ENCODE measurements around the gene CHKA. TPM values are rescaled to one million over a fixed set of nuclear protein-coding genes. Genes with fewer than 3 reads are reported as not detected.

Gene CHKA
- total and polyA plus RNA-seq, 2 of the 4 experiments (the other 2 are of a cell fraction): 4.5 to 8.4 TPM

GRCh38 chr11:68090287-68090686, 30.9 kb downstream of the CHKA start:
- intact Hi-C loops (cut with micrococcal nuclease): no loop called here
- Histone ChIP-seq H2AFZ (replicated peaks; ENCODE audit: low read length, poor library complexity) (no peak overlapping the region), H3K27me3 (ENCODE audit: control insufficient read depth, insufficient read depth, low read length) (no peaks in the 10 kb centered on the region), H3K56ac (ENCODE audit: extremely low read depth, insufficient read depth, low read length) (no peak overlapping the region), H3K9ac (ENCODE audit: low read depth, low read length) (no peak overlapping the region), H4K91ac (ENCODE audit: insufficient read depth, low read depth, low read length) (no peak overlapping the region), H2BK20ac (ENCODE audit: low read depth, low read length) (no peak overlapping the region), H3K79me1 (ENCODE audit: low read depth in 1 of 2, low read length in 2 of 2) (peaks cover 0 to 6% of the 10 kb centered on the region in 2 experiments; a peak in 3 of 4 replicates), H3K4me3 (ENCODE audit: insufficient read depth, low read depth, low read length) (no peak overlapping the region), H2AK5ac (ENCODE audit: low read depth, low read length) (no peak overlapping the region), H3K4ac (ENCODE audit: low read depth, low read length) (no peak overlapping the region), H3K14ac (replicated peaks; ENCODE audit: low read depth, low read length) (no peak overlapping the region), H3K9me1 (ENCODE audit: insufficient read depth, low read length) (peaks cover 4% of the 10 kb centered on the region), H3K4me2 (ENCODE audit: low read depth, low read length) (no peak overlapping the region), H3K18ac (ENCODE audit: low read depth, low read length) (no peak overlapping the region), H4K8ac (ENCODE audit: low read depth in 2 of 2, low read length in 2 of 2) (no peak overlapping the region), H3K9me3 (ENCODE audit: control insufficient read depth, insufficient read depth, low read length) (no peaks in the 10 kb centered on the region), H2BK15ac (ENCODE audit: low read depth, low read length) (no peak overlapping the region), H2BK120ac (ENCODE audit: low read depth, low read length) (no peak overlapping the region), H4K5ac (ENCODE audit: low read depth, low read length) (no peak overlapping the region), H3K27ac (ENCODE audit: insufficient read depth, low read length) (no peak overlapping the region), H3K23ac (ENCODE audit: low read depth, low read length) (no peak overlapping the region), H3K4me1 (ENCODE audit: control insufficient read depth, insufficient read depth, low read length) (peaks cover 1% of the 10 kb centered on the region; the same call in 1 of the 2 replicates), H4K20me1 (ENCODE audit: insufficient read depth, low read length) (0 out of 2 replicates have a peak, but pooled peaks cover 9% of the 10 kb centered on the region), H2BK5ac (ENCODE audit: low read depth, low read length, poor library complexity, severe bottlenecking) (no peak overlapping the region), H2AK9ac (replicated peaks; ENCODE audit: low read depth, low read length, poor library complexity) (no peak overlapping the region), H3K36me3 (ENCODE audit: control insufficient read depth, insufficient read depth, low read length) (0 out of 2 replicates have a peak, but pooled peaks cover 1% of the 10 kb centered on the region)
- ChIA-PET CTCF (no interaction called here), POLR2A (ENCODE audit: unreplicated experiment) (no interaction called here)
- no TSS peak for BruUV-seq (replicated peaks)
- no CpG with 5 or more reads among the region's 1 CpG for WGBS, 2 experiments (ENCODE audit: extremely low coverage in 2 of 2, insufficient read length in 1 of 2)
- in situ Hi-C loops (cut with MboI; ENCODE audit: low sequenced_read_pairs): no loop called here
- dilution Hi-C loops (cut with HindIII; ENCODE audit: low sequenced_read_pairs, unreplicated experiment): no loop called here
- no peak for DNase-seq
- TF ChIP-seq FOS (IDR thresholded peaks at IDR 0.05; ENCODE audit: low read depth, low read length) (no peak), USF2 (IDR thresholded peaks at IDR 0.05; ENCODE audit: low read depth, low read length) (no peak), MAFK (IDR thresholded peaks at IDR 0.05; ENCODE audit: low read depth, low read length) (no peak), CHD1 (IDR thresholded peaks at IDR 0.05; ENCODE audit: low read depth, low read length) (no peak), CEBPB (IDR thresholded peaks at IDR 0.05; ENCODE audit: low read depth, low read length) (no peak), SMC3 (IDR thresholded peaks at IDR 0.05; ENCODE audit: low read depth, low read length) (no peak), RCOR1 (IDR thresholded peaks at IDR 0.05; ENCODE audit: insufficient replicate concordance, low read length) (no peak)
- ATAC-seq (ENCODE audit: low read depth): no peak

All from IMR-90 (cell line).